Dendritic cell treated with granulocyte-macrophage colony-stimulating factor and Interleukin-4, amounts not matched to agents 40 ng/mL and 50 ng/mL, for 4 days (primary cell): ENCODE measurements around the gene EPHA1.
A peak's percentile ranks its signal among the peaks of the same experiment; 100 is the strongest.
"Not testable (repeated sequence)": the region's sequence is repeated elsewhere in the genome, so short reads cannot be mapped to it uniquely, and the experiment has no call there.

Experiments used
- H3K27ac Mint-ChIP-seq: one replicate; pipeline ENCODE4 v1.8.0; 2022; ENCODE audit warnings: mild to moderate bottlenecking, mixed read lengths
- H3K27me3 Mint-ChIP-seq: one replicate; pipeline ENCODE4 v1.8.0; 2022; ENCODE audit warnings: mild to moderate bottlenecking, mixed read lengths
- H3K36me3 Mint-ChIP-seq: one replicate; pipeline ENCODE4 v1.8.0; 2022; ENCODE audit warnings: low read depth, mixed read lengths
- H3K4me1 Mint-ChIP-seq: one replicate; pipeline ENCODE4 v1.8.0; 2022; ENCODE audit warnings: low read depth, mixed read lengths
- H3K4me3 Mint-ChIP-seq: one replicate; pipeline ENCODE4 v1.8.0; 2022; ENCODE audit warnings: mild to moderate bottlenecking, moderate library complexity, mixed read lengths
- H3K9me3 Mint-ChIP-seq: one replicate; pipeline ENCODE4 v1.8.0; 2022; ENCODE audit warnings: mixed read lengths
- intact Hi-C: fragments of 100-400 bp; cut with micrococcal nuclease; formaldehyde crosslinking; loops from one replicate; pipeline ENCODE4 v1.15.0; 2022

The EPHA1 gene

GRCh38 chr7:143418681-143419458 lies 10.2 kb upstream of the EPHA1 start:
- intact Hi-C loops, result loop anchor here (5.0 to 10.0 kb wide), 2 partner anchors 66 to 97 kb away; no protein-coding TSS in a partner anchor

GRCh38 chr7:143417734-143418383 lies 9.2 kb upstream of the EPHA1 start:
- H3K27ac Mint-ChIP-seq, result peak overlapping the region; percentile 19
- intact Hi-C loops, result loop anchor here (2.0 to 10.0 kb wide), 3 partner anchors 67 to 177 kb away; no protein-coding TSS in a partner anchor
- H3K9me3 Mint-ChIP-seq, result no peaks in the 10 kb centered on the region
- H3K4me1 Mint-ChIP-seq, result peaks cover 29% of the 10 kb centered on the region
- H3K4me3 Mint-ChIP-seq, result no peak overlapping the region
- no peaks in the 10 kb centered on the region for H3K36me3 Mint-ChIP-seq
- H3K27me3 Mint-ChIP-seq, result no peaks in the 10 kb centered on the region

More at GRCh38 chr7:143418681-143419458, 10.2 kb upstream of the EPHA1 start:
- Mint-ChIP-seq H3K9me3 (peaks cover 6% of the 10 kb centered on the region), H3K4me1 (peaks cover 19% of the 10 kb centered on the region), H3K27ac (peak overlapping the region; percentile 19), H3K4me3 (no peak overlapping the region), H3K27me3 (no peaks in the 10 kb centered on the region), H3K36me3 (no peaks in the 10 kb centered on the region)

- no peaks in the 10 kb centered on the region for H3K9me3 Mint-ChIP-seq
- H3K27ac Mint-ChIP-seq, result no peak overlapping the region
- no peaks in the 10 kb centered on the region for H3K36me3 Mint-ChIP-seq
- H3K27me3 Mint-ChIP-seq, result no peaks in the 10 kb centered on the region
- intact Hi-C loops, result loop anchor here (2.0 to 10.0 kb wide), 3 partner anchors 68 to 176 kb away; no protein-coding TSS in a partner anchor
- peaks cover 41% of the 10 kb centered on the region for H3K4me1 Mint-ChIP-seq
- H3K4me3 Mint-ChIP-seq, result no peak overlapping the region
Measured at GRCh38 chr7:143416565-143417149, 8.0 kb upstream of the EPHA1 start.

- Mint-ChIP-seq H3K27me3 (no peaks in the 10 kb centered on the region), H3K4me1 (peaks cover 48% of the 10 kb centered on the region), H3K27ac (no peak overlapping the region), H3K36me3 (no peaks in the 10 kb centered on the region), H3K4me3 (no peak overlapping the region), H3K9me3 (no peaks in the 10 kb centered on the region)
- intact Hi-C loops, result loop anchor here (2.0 to 10.0 kb wide), 3 partner anchors 69 to 175 kb away; no protein-coding TSS in a partner anchor
Measured at GRCh38 chr7:143415742-143416397, 7.2 kb upstream of the EPHA1 start.

- not testable (repeated sequence) for H3K27ac Mint-ChIP-seq, H3K9me3 Mint-ChIP-seq, H3K36me3 Mint-ChIP-seq, H3K4me3 Mint-ChIP-seq, H3K27me3 Mint-ChIP-seq
- intact Hi-C loops, result loop anchor here (5.0 to 10.0 kb wide), 2 partner anchors 70 to 93 kb away; no protein-coding TSS in a partner anchor
- peaks cover 55% of the 10 kb centered on the region for H3K4me1 Mint-ChIP-seq
Measured at GRCh38 chr7:143415209-143415608, 6.6 kb upstream of the EPHA1 start.

- intact Hi-C loops, result loop anchor here (10.0 kb wide), 1 partner anchor 72 kb away; no protein-coding TSS in a partner anchor
- peaks cover 73% of the 10 kb centered on the region for H3K4me1 Mint-ChIP-seq
- no peak overlapping the region for H3K4me3 Mint-ChIP-seq
- H3K9me3 Mint-ChIP-seq, result no peaks in the 10 kb centered on the region
- peaks cover 4% of the 10 kb centered on the region for H3K27me3 Mint-ChIP-seq
- H3K36me3 Mint-ChIP-seq, result no peaks in the 10 kb centered on the region
- peak overlapping the region; percentile 63 for H3K27ac Mint-ChIP-seq
Measured at GRCh38 chr7:143413123-143413522, 4.5 kb upstream of the EPHA1 start.

- intact Hi-C loops, result loop anchor here (2.0 to 10.0 kb wide), 2 partner anchors 31 to 73 kb away; partner anchors contain the start of gene ZYX
- Mint-ChIP-seq H3K4me3 (no peak overlapping the region), H3K9me3 (no peaks in the 10 kb centered on the region), H3K4me1 (peaks cover 83% of the 10 kb centered on the region), H3K27ac (peak overlapping the region; percentile 63), H3K36me3 (no peaks in the 10 kb centered on the region), H3K27me3 (peaks cover 8% of the 10 kb centered on the region)
Measured at GRCh38 chr7:143411976-143412708, 3.5 kb upstream of the EPHA1 start.

GRCh38 chr7:143410521-143411004 lies 1.9 kb upstream of the EPHA1 start:
- intact Hi-C loops, result loop anchor here (2.0 to 10.0 kb wide), 2 partner anchors 30 to 74 kb away; partner anchors contain the start of gene ZYX
- no peaks in the 10 kb centered on the region for H3K36me3 Mint-ChIP-seq
- peak overlapping the region; percentile 61 for H3K4me3 Mint-ChIP-seq
- H3K4me1 Mint-ChIP-seq, result peaks cover 88% of the 10 kb centered on the region
- no peaks in the 10 kb centered on the region for H3K9me3 Mint-ChIP-seq
- H3K27me3 Mint-ChIP-seq, result peaks cover 8% of the 10 kb centered on the region
- peak overlapping the region; percentile 88 for H3K27ac Mint-ChIP-seq

GRCh38 chr7:143408252-143408685 lies 387 bp downstream of the EPHA1 start:
- intact Hi-C loops, result no loop called here
- peak overlapping the region; percentile 5 for H3K27ac Mint-ChIP-seq
- peaks cover 8% of the 10 kb centered on the region for H3K27me3 Mint-ChIP-seq
- H3K9me3 Mint-ChIP-seq, result no peaks in the 10 kb centered on the region
- peaks cover 68% of the 10 kb centered on the region for H3K4me1 Mint-ChIP-seq
- no peaks in the 10 kb centered on the region for H3K36me3 Mint-ChIP-seq
- H3K4me3 Mint-ChIP-seq, result no peak overlapping the region

GRCh38 chr7:143407287-143408251 lies 1.1 kb downstream of the EPHA1 start:
- Mint-ChIP-seq H3K27me3 (peaks cover 8% of the 10 kb centered on the region), H3K4me3 (no peak overlapping the region), H3K4me1 (peaks cover 61% of the 10 kb centered on the region), H3K36me3 (no peaks in the 10 kb centered on the region), H3K27ac (peak overlapping the region; percentile 5), H3K9me3 (no peaks in the 10 kb centered on the region)
- intact Hi-C loops, result no loop called here

- no peaks in the 10 kb centered on the region for H3K36me3 Mint-ChIP-seq
- no peaks in the 10 kb centered on the region for H3K9me3 Mint-ChIP-seq
- peaks cover 8% of the 10 kb centered on the region for H3K27me3 Mint-ChIP-seq
- H3K4me1 Mint-ChIP-seq, result peaks cover 46% of the 10 kb centered on the region
- intact Hi-C loops, result no loop called here
- no peak overlapping the region for H3K4me3 Mint-ChIP-seq
- H3K27ac Mint-ChIP-seq, result no peak overlapping the region
Measured at GRCh38 chr7:143406002-143406357, 2.7 kb downstream of the EPHA1 start.
